Measurements from ENCODE around the gene TFDP1.

Gene TFDP1

DNA sequence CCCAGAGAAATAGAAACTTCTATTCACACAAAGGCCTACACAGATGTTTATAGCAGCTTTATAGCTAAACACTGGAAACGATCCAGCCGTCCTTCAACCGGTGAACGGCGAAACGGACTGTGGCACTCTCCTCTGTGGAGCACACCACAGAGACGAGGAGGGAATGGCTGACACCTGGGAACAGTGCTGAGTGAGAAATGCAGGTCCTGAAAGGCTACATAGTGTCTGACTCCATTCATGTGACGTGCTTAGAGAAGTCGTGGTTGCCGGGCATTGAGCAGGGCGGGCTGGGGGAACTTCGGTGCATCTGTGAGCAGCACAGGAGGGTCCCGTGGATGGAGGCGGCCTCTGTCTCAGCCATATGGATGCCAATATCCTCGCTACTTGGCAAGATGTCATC is 79.4 kb downstream of the TFDP1 start:
- no peak overlapping the region for H3K4me2 ChIP-seq (ENCODE audit: low read depth, low read length, poor library complexity, severe bottlenecking)
- H3F3A ChIP-seq (ENCODE audit: insufficient read depth): no peaks in the 10 kb centered on the region
- TF ChIP-seq, protein P1, sequence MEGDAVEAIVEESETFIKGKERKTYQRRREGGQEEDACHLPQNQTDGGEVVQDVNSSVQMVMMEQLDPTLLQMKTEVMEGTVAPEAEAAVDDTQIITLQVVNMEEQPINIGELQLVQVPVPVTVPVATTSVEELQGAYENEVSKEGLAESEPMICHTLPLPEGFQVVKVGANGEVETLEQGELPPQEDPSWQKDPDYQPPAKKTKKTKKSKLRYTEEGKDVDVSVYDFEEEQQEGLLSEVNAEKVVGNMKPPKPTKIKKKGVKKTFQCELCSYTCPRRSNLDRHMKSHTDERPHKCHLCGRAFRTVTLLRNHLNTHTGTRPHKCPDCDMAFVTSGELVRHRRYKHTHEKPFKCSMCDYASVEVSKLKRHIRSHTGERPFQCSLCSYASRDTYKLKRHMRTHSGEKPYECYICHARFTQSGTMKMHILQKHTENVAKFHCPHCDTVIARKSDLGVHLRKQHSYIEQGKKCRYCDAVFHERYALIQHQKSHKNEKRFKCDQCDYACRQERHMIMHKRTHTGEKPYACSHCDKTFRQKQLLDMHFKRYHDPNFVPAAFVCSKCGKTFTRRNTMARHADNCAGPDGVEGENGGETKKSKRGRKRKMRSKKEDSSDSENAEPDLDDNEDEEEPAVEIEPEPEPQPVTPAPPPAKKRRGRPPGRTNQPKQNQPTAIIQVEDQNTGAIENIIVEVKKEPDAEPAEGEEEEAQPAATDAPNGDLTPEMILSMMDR (IDR thresholded peaks at IDR 0.05; ENCODE audit: insufficient read depth, low read length, poor library complexity, severe bottlenecking): no peak
- TF ChIP-seq EZH2phosphoT487 (conservative IDR thresholded peaks at IDR 0.05; ENCODE audit: low read length): no peak
- H3K27ac ChIP-seq (ENCODE audit: low read depth, low read length): no peak overlapping the region
- H3K36me3 ChIP-seq (ENCODE audit: low read length): no peaks in the 10 kb centered on the region
- H3K9ac ChIP-seq (ENCODE audit: low read length): no peak overlapping the region
- no peak overlapping the region for H2AFZ ChIP-seq (ENCODE audit: low read depth, low read length, severe bottlenecking)
- no peak overlapping the region for H3K4me3 ChIP-seq (ENCODE audit: insufficient read depth, low read length, poor library complexity, severe bottlenecking)
- no peaks in the 10 kb centered on the region for H4K20me1 ChIP-seq (ENCODE audit: low read depth, low read length)
- H3K9me2 ChIP-seq (replicated peaks; ENCODE audit: insufficient read depth, low read length): no peaks in the 10 kb centered on the region
- no peaks in the 10 kb centered on the region for H3K79me2 ChIP-seq (ENCODE audit: insufficient read depth, low read length)
- no peaks in the 10 kb centered on the region for H3K27me3 ChIP-seq (ENCODE audit: low read length)
- no peaks in the 10 kb centered on the region for H3K9me3 ChIP-seq (ENCODE audit: insufficient read depth, low read length)

DNA sequence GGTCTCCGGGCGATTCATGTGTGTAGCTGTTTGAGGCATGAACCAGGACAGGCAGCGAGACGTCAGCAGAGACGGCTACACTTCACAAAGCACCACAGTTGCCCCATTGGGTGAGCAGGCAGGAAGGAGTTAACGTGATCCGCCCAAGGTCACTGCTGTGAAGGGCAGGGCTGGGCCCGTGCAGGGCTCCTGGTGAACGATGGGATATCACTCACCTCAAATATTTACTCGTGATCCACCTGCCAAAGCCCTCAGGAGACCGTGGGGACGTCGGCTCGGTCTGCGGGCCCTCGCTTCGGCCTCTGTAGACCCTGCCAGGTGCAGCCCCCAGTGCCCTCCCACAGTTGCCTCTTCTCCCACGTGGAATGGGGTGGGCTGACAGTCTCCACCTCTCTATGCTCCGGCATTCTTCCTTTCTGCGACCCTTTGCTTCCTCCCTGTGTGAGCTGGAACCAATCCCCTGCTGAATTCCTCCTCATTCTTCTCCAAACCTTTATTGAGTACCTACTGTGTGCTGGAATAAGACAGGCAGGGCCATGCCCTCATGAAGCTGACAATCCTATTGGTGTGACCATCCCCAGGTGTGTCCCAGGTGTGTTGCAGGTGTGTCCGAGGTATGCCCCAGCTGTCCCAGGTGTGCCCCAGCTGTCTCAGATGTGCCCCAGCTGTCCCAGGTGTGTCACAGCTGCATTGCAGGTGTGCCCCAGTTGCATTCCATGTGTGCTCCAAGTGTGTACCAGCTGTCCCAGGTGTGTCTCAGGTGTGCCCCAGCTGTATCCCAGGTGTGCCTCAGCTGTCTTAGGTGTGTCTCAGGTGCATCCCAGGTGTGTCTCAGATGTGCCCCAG is 80.4 kb downstream of the TFDP1 start:
- Histone ChIP-seq H3K4me3 (ENCODE audit: insufficient read depth, low read length, poor library complexity, severe bottlenecking) (no peak overlapping the region), H3K9me2 (replicated peaks; ENCODE audit: insufficient read depth, low read length) (no peaks in the 10 kb centered on the region), H3K79me2 (ENCODE audit: insufficient read depth, low read length) (no peaks in the 10 kb centered on the region), H3K4me2 (ENCODE audit: low read depth, low read length, poor library complexity, severe bottlenecking) (no peak overlapping the region), H3K27me3 (ENCODE audit: low read length) (no peaks in the 10 kb centered on the region), H4K20me1 (ENCODE audit: low read depth, low read length) (no peaks in the 10 kb centered on the region), H3K36me3 (ENCODE audit: low read length) (no peaks in the 10 kb centered on the region), H3K9me3 (ENCODE audit: insufficient read depth, low read length) (no peaks in the 10 kb centered on the region), H3F3A (ENCODE audit: insufficient read depth) (no peaks in the 10 kb centered on the region), H3K27ac (ENCODE audit: low read depth, low read length) (no peak overlapping the region), H3K9ac (ENCODE audit: low read length) (no peak overlapping the region), H2AFZ (ENCODE audit: low read depth, low read length, severe bottlenecking) (no peak overlapping the region)
- TF ChIP-seq, protein P1 (IDR thresholded peaks at IDR 0.05; ENCODE audit: insufficient read depth, low read length, poor library complexity, severe bottlenecking): no peak
- no peak for TF ChIP-seq EZH2phosphoT487 (conservative IDR thresholded peaks at IDR 0.05; ENCODE audit: low read length)

DNA sequence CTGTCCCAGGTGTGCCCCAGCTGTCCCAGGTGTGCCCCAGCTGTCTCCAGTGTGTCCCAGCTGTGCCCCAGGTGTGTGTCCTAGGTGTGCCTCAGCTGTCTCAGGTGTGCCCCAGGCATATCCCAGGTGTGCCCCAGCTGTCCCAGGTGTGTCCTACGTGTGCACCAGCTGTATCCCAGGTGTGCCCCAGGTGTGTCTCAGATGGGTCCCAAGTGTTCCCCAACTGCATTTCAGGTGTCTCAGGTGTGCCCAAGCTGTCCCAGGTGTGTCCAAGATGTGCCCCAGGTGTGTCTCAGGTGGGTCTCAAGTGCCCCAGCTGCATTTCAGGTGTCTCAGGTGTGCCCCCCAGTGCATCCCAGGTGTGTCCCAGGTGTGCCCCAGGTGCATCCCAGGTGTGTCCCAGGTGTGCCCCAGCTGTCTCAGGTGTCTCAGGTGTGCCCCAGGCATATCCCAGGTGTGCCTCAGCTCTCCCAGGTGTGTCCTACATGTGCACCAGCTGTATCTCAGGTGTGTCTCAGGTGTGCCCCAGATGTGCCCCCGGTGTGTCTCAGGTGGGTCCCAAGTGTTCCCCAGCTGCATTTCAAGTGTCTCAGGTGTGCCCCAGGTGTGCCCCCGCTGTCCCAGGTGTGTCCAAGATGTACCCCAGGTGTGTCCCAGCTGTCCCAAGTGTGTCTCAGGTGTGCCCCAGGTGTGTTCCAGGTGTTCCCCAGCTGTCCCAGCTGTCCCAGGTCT is 81.2 kb downstream of the TFDP1 start:
- Histone ChIP-seq H3K36me3 (ENCODE audit: low read length) (no peaks in the 10 kb centered on the region), H3K4me3 (ENCODE audit: insufficient read depth, low read length, poor library complexity, severe bottlenecking) (no peak overlapping the region), H3K9me3 (ENCODE audit: insufficient read depth, low read length) (no peaks in the 10 kb centered on the region), H3K27me3 (ENCODE audit: low read length) (no peaks in the 10 kb centered on the region), H3K27ac (ENCODE audit: low read depth, low read length) (no peak overlapping the region), H3K9ac (ENCODE audit: low read length) (no peak overlapping the region), H2AFZ (ENCODE audit: low read depth, low read length, severe bottlenecking) (no peak overlapping the region), H3K79me2 (ENCODE audit: insufficient read depth, low read length) (no peaks in the 10 kb centered on the region), H3K9me2 (replicated peaks; ENCODE audit: insufficient read depth, low read length) (no peaks in the 10 kb centered on the region), H4K20me1 (ENCODE audit: low read depth, low read length) (no peaks in the 10 kb centered on the region), H3F3A (ENCODE audit: insufficient read depth) (no peaks in the 10 kb centered on the region), H3K4me2 (ENCODE audit: low read depth, low read length, poor library complexity, severe bottlenecking) (no peak overlapping the region)
- TF ChIP-seq EZH2phosphoT487 (conservative IDR thresholded peaks at IDR 0.05; ENCODE audit: low read length): no peak
- TF ChIP-seq, protein P1 (IDR thresholded peaks at IDR 0.05; ENCODE audit: insufficient read depth, low read length, poor library complexity, severe bottlenecking): no peak
